Medulla oblongata (tissue), 1 donor: Measurements from ENCODE around the gene TBC1D14.

Experiments
- DNase-seq: peaks from one replicate; pipeline ENCODE4 v3.0.0-alpha.2; 2015; ENCODE audit errors: extremely low spot score

Gene TBC1D14

GRCh38 chr4:6929339-6929811, 19.7 kb downstream of the TBC1D14 start:
- DNase-seq: no peak

- peak; percentile 56 for DNase-seq
Measured at GRCh38 chr4:6929812-6930464, 20.3 kb downstream of the TBC1D14 start.

- DNase-seq: no peak
Measured at GRCh38 chr4:6932475-6932874, 22.8 kb downstream of the TBC1D14 start.

DNA sequence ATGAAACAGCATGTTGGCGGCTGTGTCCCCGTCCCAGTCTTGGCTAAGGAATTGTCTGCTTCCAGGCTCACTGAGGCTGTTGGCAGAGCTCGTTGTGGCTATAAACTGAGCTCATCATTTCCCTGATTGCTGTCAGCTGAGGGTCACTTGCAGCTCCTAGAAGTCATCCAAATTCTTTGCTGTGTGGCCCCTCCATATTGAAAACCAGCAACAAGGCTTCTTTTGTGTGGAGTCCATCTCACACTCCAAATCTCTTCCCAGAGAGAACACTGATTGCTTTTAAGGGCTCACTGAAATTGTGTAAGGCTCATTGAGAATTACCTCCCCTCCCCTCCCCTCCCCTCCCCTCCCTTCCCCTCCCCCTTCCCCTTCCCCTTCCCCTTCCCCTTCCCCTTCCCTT, 23.3 kb downstream of the TBC1D14 start:
- no peak for DNase-seq

- DNase-seq: no peak
Measured at GRCh38 chr4:6933691-6934430, 24.2 kb downstream of the TBC1D14 start.

DNA sequence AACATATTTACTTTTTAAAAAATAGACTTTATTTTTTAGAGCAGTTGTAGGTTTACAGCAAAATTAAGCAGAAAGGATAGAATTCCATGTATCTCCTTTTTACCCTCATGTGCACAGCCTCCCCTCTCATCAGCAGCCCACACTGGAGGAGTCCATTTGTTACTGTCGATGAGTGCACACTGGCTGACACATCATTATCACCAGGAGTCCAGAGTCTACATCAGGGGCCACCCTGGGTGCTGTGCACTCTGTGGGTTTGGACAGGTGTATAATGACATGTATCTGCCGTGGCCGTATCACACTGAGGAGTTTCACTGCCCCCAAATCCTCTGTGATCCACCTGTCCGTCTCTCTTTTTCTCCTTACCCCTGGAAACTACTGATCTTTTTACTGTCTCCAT, 26.3 kb downstream of the TBC1D14 start:
- DNase-seq: no peak

DNA sequence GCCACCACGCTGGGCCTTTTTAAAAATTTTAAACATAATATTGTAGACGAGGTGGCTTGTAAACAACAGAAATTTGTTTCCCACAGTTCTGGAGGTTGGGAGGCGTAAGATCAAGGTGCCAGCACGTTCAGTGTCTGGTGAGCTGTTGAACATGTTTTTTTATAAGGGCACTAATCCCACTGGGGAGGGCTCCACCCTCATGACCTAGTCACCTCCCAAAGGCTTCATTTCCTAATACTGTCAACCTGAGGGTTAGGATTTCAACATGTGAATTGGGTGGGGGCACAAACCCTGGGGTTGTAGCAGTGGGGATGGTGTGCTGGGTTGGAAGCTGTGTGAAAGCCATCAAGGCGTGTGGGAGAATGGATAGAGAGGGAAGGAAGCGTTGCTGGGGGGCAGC, 27.6 kb downstream of the TBC1D14 start:
- no peak for DNase-seq

GRCh38 chr4:6937754-6938153, 28.1 kb downstream of the TBC1D14 start:
- DNase-seq: no peak

DNA sequence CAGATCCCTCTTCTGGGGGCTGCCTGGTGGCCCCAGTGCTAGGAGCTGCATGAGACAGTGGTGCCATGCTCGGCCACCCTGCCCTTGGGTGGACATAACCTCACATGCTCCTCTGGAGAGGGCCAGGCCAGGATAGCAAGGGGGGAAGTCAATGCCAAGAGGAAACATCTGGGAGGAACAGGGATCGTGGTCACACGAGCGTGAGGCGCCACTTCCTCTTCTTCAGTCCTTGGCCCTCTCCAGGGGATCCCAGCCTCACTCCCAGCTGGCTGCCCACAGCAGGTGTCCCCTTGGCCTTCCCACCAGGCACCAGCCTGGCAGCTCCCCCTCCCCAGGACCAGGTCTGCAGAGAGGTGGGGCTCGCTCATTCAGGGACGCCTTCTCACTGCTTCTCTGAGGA, 28.6 kb downstream of the TBC1D14 start:
- DNase-seq: peak; percentile 63

DNA sequence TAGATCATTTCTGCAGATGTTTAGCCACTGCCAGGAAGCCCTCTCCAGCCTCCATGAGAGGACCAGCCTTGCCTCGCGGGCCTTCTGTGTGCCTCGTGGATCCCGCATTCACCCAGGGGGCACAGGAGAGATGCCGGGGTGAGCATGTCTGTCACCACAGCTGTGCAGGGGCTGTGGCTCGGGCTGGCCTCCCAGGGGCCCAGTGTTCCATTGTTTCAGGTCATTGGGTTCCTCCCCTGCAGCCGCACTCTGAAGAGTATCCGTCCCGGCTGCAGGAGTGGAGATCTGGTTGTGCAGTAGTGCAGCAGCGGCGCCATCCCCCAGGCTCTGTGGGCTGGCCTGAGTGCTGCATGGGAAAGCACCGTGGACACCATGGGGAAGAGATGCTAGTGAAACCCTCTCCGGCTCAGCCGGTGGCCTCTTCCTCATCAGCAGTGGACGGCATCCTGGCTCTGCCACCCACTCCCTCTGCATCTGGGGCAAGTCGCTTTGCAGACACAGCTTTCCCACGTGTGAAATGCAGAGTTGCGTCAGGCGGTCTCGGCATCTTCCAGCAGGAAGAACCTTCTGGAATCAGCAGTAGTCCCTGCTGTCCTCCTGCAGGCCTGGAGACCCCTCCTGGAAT, 29.1 kb downstream of the TBC1D14 start:
- peak; percentile 62 for DNase-seq

- no peak for DNase-seq
Measured at GRCh38 chr4:6939761-6940743, 30.4 kb downstream of the TBC1D14 start.

- no peak for DNase-seq
Measured at GRCh38 chr4:6940744-6941137, 31.1 kb downstream of the TBC1D14 start.

DNA sequence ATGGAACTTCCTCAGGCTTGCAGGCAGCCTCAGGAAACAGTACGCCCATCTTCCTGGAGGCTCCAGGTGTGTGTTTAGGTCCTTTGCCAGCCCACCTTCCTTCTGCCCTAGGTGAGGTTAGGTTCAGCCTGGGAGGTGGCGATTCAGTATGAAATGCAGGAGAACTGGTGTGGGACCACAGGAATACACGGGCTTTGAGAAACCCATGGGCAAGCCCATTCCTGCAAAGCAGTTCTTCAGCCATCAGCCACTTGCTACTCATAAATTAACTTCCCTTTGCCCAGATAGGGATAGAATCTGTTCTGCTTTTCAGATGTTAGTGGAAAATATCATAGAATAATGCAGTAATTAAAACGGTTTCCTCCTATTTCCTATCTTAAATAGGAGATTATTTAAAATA, 32.2 kb downstream of the TBC1D14 start:
- DNase-seq: peak; percentile 36

DNA sequence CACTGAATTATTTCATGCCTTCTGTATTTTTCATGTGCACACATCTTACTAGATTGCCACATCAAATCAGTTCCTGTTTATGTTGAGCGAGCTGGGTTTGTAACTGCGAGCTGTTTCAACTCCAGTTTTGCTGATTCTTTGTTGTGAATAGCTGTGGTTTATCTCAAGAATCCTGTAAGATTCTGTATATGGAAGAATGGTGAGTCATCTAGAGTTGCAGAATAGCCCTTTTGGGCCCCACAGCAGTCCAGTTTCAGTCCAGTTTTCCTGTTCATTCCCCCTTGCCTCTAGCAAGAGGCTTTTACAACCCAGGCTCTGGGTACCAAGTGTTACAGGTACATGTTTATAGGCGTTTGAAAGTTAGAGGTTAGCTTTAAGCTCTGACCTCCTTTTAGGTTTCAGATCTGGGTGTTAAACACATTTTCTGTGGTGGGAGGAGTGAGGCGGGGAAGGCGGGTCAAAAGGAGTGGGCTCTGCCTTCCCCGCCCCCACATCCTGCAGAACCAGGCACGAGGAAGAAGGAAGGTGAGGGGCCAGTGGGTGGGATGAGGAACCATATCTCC, 32.7 kb downstream of the TBC1D14 start:
- peak; percentile 75 for DNase-seq

- DNase-seq: no peak
Measured at GRCh38 chr4:6943012-6943884, 33.6 kb downstream of the TBC1D14 start.

- no peak for DNase-seq
Measured at GRCh38 chr4:6943885-6944225, 34.2 kb downstream of the TBC1D14 start.

DNA sequence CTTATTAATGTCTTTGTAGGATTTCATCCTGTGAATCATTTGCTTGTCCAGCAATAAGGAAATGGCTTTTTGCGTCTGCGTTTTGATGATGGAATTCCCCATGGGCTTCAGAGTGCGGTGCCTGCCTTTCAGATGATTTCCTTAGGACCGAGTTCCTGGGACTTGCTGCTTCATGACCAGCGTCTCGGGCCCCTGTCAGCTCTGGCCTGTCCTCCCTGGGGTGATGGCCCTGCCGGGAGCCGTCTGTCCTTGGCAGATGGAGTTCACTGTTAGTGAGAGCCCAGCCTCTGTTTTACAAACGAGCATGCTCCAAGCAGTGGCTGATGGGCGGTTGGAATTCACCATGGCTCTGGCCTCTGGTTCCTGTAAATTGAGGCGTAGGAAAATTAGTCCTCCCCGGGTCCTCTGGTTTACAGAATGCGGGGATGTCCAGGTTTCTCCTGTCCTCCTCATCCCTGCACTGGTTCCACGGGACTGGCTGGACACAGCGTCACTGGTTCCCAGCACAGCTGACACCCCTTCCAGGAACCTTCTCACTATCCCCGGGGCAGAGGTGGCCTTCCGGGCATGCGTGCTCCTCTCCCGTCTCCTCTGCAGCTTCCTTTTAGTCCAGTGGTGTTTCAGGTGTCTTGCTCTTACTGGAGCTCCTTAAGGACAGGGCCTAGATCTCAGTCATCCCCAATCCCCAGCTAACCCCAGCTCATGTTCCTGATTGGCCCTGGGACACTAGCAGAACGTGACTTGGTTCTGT, 34.9 kb downstream of the TBC1D14 start:
- DNase-seq: no peak

- no peak for DNase-seq
Measured at GRCh38 chr4:6945052-6945409, 35.4 kb downstream of the TBC1D14 start.

DNA sequence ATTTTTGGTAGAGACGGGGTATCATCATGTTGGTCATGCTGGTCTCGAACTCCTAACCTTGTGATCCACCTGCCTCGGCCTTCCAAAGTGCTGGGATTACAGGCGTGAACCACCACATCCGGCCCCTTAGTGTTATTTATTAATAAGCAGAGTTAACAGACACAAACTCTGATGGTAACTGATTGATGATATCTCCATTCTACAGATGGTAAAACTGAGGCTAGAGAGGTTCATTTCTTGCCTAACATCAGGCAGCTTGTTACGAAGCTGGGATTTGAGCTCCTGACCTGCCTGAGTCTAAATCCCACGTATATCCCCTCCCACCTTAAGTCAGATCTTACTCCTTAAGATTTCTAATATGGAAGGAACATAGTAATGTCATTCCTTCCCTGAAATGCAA, 36.9 kb downstream of the TBC1D14 start:
- no peak for DNase-seq

- no peak for DNase-seq
Measured at GRCh38 chr4:6948134-6948460, 38.5 kb downstream of the TBC1D14 start.
